Breast epithelium (tissue), 3 donors: Measurements from ENCODE around the gene IFT27.

Experiments
- POLR2A ChIP-seq: fragments of 450-650 bp; IDR thresholded peaks from one replicate; pipeline ENCODE4 v1.6.1; 2016; ENCODE audit warnings: antibody characterized with exemption, mild to moderate bottlenecking, moderate library complexity
- TF ChIP-seq, protein P1 (sequence below), 3 donors: fragments of 450-650 bp; IDR thresholded peaks; one replicate each; pipeline ENCODE4 v1.5.1; 2016 to 2017; ENCODE audit warnings: antibody characterized with exemption in 3 of 3, mild to moderate bottlenecking in 3 of 3, moderate library complexity in 3 of 3

DNA sequence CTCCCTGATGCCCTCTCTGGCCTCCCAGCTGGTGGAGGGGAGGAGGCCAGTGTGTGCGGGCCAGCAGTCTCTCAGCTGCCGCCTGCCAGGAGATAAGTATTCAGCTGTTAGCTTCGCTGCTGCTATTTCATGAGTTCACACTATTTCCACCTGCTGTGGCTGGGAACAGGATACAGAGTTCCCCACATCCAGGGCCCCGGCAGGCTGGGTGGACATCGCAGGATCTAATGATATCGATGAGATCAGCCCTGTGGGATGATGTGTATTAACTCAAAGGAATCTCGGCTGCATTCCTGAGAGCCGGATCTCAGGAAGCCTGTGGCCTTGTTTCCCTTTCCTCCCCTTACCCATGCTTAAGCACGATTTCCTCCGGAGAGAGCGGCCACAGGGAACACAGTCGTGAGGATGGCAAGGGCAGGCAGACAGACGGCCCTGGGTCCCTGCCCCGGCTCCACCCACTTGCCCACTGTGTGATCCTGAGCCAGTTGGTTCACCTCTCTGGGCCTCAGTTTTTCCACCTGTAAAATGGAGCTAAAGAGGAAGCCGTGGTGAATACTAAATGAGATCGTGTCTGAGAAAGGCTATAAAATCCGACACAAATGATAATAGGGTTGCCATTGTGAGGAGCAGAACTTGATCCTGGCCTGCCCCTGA, 47.4 kb upstream of the IFT27 start:
- TF ChIP-seq, protein P1, sequence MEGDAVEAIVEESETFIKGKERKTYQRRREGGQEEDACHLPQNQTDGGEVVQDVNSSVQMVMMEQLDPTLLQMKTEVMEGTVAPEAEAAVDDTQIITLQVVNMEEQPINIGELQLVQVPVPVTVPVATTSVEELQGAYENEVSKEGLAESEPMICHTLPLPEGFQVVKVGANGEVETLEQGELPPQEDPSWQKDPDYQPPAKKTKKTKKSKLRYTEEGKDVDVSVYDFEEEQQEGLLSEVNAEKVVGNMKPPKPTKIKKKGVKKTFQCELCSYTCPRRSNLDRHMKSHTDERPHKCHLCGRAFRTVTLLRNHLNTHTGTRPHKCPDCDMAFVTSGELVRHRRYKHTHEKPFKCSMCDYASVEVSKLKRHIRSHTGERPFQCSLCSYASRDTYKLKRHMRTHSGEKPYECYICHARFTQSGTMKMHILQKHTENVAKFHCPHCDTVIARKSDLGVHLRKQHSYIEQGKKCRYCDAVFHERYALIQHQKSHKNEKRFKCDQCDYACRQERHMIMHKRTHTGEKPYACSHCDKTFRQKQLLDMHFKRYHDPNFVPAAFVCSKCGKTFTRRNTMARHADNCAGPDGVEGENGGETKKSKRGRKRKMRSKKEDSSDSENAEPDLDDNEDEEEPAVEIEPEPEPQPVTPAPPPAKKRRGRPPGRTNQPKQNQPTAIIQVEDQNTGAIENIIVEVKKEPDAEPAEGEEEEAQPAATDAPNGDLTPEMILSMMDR (IDR thresholded peaks at IDR 0.05), result no peak
- TF ChIP-seq POLR2A, result no peak
